Activated CD8-positive, alpha-beta memory T cell treated with anti-CD3 and anti-CD28 coated beads, Interleukin-2, amount 50 U/mL, for 1 hour (primary cell): ENCODE measurements around the gene FOXO4.

ENCODE experiments used
- DNase-seq: peaks from one replicate; pipeline ENCODE4 v3.0.0-alpha.2; 2020; ENCODE audit errors: extremely low read depth

The FOXO4 gene

DNA sequence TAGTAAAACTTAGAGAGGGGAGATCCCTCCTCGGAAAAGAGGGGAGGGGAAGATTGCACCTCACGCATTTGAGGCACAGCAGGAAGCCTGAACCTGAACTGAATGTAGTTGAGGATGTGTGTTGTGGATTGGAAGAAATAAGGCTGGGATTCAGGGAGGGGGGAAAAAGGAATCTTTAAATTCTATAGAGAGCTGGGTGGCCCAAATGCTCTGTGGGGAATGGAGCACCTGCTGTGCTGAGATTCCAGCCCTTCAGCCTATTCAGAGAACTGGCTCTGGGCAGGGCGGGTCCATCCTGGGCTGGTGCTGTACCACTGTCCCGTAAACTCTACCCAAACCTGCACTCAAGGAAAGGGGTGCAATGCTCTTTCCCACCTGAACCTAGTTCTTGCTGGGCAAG, 4.1 kb downstream of the FOXO4 start:
- DNase-seq, result no peak

DNA sequence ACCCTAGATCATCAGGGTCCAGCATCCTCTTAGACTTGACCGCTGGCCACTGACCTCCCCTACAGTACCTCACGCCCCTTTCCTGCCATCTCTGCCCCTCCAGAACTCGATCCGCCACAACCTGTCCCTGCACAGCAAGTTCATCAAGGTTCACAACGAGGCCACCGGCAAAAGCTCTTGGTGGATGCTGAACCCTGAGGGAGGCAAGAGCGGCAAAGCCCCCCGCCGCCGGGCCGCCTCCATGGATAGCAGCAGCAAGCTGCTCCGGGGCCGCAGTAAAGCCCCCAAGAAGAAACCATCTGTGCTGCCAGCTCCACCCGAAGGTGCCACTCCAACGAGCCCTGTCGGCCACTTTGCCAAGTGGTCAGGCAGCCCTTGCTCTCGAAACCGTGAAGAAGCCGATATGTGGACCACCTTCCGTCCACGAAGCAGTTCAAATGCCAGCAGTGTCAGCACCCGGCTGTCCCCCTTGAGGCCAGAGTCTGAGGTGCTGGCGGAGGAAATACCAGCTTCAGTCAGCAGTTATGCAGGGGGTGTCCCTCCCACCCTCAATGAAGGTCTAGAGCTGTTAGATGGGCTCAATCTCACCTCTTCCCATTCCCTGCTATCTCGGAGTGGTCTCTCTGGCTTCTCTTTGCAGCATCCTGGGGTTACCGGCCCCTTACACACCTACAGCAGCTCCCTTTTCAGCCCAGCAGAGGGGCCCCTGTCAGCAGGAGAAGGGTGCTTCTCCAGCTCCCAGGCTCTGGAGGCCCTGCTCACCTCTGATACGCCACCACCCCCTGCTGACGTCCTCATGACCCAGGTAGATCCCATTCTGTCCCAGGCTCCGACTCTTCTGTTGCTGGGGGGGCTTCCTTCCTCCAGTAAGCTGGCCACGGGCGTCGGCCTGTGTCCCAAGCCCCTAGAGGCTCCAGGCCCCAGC, 5.2 kb downstream of the FOXO4 start:
- DNase-seq, result no peak

DNA sequence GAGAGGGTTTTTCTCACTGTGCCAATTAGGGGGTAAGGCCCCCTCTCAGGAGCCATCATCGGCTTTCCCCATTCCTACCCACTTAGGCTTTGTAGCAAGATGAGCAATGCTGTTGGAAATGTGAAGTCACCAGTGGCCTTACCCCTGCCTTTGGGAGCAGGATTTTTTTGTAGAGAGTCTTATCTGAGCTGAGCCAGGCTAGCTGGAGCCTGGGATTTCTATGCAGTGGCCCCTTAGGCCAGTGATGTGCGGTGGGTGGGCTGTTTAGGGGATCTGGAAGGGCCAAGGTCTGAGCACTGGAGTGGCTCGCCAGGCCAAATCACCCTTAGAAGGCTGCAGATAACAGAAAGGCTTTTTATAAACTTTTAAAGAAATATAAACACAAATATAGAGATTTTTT, 6.6 kb downstream of the FOXO4 start:
- DNase-seq, result no peak

DNA sequence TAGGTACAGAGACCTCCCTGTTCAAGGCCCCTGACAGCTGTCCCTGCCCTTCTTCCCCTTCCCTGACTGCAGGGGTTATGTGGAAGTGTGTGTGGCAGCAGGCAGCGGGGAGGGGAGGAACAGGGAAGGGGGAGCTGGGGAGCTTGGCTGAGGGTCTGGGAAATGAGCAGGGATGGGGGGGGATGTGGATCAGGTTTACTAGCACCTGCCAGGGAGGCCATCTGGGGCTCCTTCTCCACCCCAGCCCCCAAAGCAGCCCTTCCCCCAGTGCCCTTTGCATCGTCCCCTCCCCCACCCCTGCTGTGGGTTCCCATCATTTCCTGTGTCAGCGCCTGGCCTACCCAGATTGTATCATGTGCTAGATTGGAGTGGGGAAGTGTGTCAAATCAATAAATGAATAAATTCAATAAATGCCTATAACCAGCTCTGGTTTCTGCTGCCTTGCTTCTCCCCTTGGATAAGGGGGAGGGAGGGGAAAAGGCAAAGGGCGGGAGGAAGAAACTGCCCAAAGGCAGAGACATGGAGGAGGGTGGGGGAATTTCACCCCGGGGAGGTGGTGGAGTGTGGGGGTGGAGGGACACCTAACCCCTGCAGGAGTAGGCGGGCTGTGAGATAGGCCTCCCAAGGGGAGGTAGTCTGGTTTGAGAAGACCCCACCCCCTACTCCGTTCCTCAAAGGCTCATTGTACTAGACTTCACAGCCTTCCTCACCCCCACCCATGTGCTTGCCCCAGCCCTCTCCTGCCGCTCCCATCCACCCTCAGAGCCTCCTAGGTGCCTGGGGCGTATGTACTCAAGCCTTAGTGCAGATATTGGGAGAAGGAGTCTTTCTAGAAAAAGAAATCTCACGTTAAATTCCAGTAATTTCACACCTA, 7.7 kb downstream of the FOXO4 start:
- DNase-seq, result no peak

DNA sequence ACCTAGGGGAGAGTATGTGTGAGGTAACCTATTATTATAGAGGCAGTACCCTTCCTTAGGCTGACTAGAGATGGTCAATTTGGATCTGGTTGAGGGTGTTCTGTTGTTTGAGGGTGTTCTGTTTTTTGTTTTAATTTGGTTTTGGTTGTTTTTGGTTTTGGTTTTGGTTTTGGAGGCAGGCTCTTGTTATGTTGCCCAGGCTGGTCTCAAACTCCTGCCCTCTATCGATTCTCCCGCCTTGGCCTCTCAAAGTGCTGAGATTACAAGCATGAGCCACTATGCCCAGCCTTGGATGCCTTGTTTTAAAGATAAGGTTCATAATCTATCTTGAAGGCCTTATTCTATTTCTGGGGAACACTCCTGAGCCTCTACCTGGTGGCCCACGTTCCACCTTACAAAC, 10.0 kb downstream of the FOXO4 start:
- DNase-seq, result no peak

DNA sequence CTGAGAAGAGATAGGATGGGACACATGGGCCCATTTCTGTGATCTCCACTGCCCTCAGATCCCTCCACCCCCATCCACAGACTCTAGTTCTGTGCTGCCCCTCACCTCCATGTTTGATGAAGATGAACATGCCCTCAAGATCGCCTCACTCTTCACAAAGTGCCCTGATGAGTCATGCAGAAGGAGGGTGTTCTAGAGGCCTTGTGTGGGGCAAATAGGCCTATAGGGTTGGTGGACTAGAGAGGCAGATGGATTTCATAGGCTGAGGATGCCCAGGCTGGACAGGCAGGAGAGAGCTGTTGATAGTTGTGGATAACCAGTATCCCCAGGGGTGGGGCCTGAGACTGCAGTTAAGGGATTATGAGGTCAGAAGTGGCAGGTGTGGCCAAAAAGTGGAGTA, 10.8 kb downstream of the FOXO4 start, which contains the start of gene CXorf65:
TSS of gene CXorf65 (minus strand) at position 314 of the 400 bp plus-strand sequence. CDS start at position 130, 184 bp downstream.
- DNase-seq, result no peak

DNA sequence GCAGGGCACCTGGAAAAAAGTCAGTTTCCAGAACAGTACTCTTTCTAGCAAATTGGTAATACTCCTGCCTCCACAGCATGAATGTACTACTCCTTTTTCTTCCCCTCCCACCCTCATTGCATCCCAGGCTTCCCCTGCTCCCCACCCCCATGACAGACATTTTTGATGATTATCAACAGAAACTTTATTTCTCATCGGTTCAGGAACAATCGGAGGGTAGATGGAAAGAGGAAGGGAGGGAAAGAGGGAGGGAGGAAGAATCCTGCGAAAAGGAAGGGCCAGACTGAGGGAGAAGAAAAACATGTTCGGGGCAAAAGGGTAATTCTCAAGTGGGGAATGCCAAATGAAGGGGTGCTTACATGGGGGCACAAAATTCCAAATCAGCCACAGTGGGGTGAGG, 11.6 kb downstream of the FOXO4 start:
- DNase-seq, result no peak

DNA sequence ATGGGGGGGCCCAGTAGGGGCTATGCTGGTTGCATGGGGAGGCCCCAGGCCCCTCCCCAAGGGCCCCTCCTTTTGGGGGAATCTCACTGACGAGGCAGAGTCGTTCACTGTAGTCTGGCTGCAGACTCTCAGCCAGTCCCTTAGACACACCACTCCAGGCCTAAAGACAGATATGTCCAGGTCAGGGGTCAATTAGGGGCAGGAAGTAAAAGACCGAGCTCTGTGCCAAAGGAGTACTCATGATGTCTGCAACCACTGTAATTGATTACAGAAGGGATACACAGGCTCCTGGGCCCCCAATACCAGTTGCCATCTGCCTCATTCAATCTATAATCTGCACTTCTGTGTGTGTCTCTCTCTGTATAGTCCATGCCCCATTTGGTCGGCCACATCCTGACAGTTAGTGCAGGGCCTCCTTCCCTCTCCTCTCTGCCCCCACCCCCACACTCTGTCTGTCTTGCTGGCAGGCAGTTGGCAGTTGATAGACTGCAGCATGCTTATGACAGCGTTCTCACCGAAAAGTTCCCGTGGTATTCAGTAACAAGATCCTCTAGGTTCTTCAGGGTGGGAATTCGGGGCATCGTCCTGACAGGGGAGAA, 12.2 kb downstream of the FOXO4 start:
- DNase-seq, result no peak

DNA sequence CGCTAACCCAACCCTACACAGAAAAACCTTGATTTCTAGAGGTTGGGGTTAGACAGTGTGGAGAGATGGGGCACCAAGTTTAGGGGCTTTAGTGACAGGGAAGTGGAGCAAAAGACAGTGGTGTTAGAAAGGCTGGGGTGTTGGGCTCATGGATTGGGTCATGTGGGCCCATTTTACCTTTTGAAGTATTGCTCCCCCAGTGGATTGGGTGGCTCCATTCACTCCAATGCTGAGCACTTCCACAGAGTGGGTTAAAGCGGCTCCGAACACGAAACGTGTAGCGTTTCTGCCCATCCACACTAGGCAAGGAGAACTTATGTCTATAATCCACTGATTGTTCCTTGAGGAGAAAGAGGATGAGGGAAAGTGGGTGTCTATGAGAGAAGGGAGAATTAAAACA, 13.4 kb downstream of the FOXO4 start:
- DNase-seq, result no peak

DNA sequence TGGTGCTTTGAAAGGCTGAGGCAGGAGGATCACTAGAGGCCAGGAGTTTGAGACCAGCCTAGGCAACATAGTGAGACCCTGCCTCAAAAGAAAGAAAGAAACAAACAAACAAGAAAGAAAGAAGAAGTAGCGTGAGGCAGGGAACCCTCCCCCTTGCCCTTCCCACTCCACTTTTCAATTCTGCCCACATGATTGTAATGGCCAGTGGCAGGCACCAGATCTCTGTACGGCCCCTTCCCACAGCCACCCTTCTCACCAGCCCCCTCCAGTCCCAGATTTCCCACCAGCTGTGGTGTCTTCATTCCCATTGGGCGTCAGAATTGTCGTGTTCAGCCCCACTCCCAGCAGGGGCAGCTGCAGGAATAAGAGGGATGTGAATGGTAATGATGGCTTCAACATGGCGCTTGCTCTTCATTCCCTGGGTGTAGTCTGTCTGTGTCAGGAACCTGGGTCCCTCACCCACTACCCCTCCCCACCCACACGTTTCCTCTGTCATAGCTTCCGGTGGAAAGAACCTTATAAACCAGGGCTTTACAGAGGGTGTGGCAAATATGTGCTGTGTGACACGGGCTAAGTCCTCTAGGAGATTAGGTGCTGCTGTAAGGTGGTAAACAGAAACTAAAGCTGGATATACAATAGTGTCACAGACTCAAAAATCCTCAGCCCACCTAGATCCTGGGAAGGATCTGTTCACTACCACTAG, 15.6 kb downstream of the FOXO4 start, which contains the start of gene IL2RG:
TSS of gene IL2RG (minus strand) at position 437 of the 703 bp plus-strand sequence. CDS start at position 399, 38 bp downstream.
- peak; percentile 74 for DNase-seq

DNA sequence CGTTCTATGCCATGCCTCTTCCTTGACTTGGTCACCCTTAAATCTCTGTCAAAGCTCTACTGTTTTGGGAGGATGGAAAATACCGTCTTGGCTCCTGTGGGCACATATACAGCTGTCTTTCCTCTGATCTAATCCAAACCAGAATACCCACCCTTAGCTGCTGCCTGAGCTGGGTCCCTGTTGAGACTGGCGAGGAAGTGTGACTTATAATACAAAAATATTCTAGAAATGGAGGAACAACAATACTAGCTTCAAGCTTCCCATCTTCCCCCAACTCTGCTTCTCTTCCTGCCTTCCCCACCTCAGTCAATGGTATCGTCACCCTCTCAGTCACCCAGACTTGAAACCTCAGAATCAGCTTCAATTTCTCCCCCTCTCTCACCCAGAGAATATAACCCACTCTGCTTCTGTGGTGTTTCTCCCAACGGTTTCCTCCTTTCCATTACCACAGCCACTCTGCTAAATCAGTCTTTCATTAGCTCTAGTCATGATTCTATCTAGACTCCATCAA, 16.3 kb downstream of the FOXO4 start:
- DNase-seq, result no peak

DNA sequence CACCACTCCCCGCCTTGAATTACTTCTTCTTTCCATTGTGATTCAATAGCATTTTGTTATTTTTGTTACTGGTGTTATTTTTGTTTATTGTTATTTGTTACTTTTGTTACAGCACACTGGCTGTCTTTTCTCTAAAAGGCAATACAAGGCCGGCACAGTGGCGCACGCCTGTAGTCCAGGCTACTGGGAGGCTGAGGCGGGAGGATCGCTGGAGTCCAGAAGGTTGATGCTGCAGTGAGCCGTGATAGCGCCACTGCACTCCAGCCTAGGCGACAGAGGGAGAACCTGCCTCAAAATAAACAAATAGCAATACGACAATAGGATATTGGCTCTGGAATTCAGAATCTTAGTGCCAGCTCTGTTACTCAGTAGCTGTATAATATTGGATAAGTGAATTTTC, 21.7 kb downstream of the FOXO4 start:
- DNase-seq, result no peak

DNA sequence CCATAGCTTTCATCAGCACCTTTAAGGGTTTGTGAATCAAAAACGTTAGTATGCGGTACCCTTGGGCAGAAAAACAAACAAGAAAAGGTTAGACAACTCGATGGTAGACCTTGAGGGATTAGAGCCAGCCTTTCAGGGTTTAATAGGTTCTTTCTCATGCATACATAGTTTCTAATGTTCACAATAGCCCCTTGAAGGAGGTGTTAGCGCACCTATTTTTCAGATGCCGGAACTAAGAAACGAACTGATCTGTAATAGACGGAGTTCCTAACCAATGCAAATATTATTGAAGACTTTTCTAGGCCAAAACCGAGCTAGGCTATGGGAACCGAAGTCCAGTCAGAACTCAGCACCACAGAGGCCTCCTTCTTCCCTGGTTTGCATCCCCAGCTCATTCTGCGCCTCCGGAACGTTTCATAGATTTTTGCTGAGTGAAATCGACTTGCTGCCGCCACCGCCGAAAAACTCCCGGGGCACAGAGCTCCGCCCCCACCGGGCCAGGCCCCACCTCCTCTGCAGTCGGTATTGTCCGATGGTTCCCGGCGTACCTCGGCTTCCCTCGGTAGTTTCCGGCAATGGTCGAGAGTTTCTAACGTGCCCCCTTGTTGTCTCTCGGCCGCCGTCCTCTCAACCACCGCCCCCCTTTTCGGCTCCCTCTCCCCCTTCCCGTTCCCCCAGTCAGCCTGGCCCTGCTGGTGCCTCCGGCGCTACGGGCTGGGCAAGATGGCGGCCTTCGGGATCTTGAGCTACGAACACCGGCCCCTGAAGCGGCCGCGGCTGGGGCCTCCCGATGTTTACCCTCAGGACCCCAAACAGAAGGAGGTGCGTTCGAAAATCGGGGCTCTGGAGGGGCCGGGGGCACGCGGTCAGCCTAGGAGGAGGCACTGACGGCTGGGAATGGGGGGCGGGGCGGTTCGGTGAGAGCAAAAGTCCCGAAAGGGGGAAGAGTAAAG, 22.7 kb downstream of the FOXO4 start, which contains the start of gene MED12:
TSS of gene MED12 (plus strand) at position 565 of the 953 bp plus-strand sequence. CDS start at position 724, 159 bp downstream.
- no peak for DNase-seq

DNA sequence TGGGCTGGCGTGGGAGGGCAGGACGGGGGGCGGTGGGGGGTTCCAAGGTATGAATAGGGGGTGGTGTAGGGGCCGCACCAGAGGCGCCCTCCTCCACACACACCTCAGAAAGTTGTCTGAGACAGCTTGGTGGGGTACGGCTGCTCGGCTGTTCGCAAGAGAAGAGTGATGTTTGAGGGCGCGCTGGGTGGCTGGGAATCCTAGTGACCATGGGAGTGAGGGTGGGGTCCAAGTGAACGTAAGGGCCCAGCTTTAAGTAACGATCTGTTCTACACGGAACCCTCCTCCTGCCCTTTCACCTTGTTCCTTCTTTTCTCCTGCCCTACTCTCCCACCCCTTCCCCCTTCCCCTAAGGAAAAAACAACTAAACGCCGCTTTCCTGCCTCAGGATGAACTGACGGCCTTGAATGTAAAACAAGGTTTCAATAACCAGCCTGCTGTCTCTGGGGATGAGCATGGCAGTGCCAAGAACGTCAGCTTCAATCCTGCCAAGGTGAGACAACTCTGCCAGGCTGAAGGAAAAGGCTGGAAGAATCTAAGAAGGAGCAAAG, 23.4 kb downstream of the FOXO4 start:
- DNase-seq, result no peak

DNA sequence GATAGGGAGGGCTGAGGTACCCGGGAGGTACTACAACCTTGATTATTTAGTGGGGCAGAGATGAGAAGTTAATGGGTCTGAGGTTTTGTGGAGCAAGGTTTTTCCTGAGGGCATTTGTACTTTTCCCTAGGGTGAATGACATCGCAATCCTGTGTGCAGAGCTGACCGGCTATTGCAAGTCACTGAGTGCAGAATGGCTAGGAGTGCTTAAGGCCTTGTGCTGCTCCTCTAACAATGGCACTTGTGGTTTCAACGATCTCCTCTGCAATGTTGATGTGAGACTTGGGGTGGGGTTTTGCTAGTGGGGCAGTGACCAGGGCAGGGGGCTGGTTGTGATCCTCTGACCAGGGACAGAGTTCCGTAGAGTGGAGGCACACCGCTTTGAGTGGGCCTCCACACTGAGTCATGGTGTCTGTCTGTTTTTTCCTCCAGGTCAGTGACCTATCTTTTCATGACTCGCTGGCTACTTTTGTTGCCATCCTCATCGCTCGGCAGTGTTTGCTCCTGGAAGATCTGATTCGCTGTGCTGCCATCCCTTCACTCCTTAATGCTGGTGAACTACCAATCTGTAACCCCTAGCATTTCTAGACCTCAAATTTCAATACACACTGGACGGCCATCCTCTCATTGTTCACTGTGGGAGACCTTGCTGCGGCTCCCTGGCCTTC, 32.6 kb downstream of the FOXO4 start:
- no peak for DNase-seq

DNA sequence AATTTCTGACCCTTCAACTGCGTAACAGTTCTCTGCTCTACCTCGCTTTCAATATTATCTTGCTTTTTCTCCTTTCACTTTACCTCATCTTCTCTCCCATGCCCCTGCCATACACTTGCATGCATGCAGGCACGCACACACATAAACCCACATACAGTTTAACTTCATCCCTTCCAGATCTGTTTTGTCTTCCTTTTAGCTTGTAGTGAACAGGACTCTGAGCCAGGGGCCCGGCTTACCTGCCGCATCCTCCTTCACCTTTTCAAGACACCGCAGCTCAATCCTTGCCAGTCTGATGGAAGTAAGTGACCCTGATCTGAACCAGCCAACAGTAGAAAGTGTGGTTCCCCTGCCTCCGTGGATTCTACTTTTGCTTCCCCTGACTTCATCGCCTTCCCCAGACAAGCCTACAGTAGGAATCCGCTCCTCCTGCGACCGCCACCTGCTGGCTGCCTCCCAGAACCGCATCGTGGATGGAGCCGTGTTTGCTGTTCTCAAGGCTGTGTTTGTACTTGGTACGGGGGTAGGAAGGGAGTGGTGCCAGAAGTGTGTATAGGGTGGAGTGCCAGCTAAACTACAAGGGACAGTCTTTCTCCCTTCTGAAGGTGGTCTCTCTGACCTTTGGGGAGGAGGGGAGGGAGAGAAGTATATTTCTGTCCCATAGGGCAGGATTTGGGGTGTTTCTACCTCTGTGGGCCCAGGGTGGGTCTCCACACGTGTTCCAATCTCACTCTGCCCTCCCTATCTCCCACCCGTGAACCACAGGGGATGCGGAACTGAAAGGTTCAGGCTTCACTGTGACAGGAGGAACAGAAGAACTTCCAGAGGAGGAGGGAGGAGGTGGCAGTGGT, 33.5 kb downstream of the FOXO4 start:
- DNase-seq, result peak; percentile 36

DNA sequence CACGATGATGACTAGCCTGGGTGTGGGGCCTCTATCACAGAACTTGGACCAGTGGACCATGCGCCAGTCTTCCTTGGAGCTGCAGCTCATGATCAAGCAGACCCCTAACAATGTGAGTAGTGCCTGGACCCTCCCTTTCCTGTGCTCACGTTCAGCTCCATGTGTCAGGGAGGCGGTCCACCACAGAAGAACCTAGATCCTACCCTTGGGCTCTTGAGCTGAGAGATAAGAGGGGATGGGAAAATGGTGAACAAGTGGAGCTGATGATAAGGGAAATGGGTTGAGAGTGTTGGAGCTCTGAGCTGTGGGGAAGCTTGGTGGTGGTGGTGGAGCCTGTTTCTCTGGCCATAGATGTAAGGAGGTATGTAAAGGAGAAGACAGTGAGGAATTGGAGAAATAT, 35.9 kb downstream of the FOXO4 start:
- DNase-seq, result no peak

DNA sequence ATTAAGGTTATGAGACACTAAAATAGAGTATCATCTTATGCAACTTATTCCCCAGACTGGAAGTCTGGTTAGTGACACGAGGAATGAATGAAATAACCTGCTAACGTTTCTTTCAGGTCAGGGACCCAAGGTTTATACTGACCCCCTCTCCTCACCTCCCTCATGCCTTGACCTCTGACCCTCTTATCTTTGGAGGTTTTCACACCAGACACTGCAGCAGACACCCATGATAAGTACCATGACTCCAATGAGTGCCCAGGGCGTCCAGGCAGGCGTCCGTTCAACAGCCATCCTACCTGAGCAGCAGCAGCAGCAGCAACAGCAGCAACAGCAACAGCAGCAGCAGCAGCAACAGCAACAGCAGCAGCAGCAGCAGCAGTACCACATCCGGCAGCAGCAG, 44.8 kb downstream of the FOXO4 start:
- no peak for DNase-seq
